ENCODE results near the gene MEGF9.

GRCh38 chr9:120567081-120567480 is 147.2 kb downstream of the MEGF9 start:
- TF ChIP-seq CTCF (IDR thresholded peaks at IDR 0.05; ENCODE audit: low read depth, low read length, poor library complexity, severe bottlenecking) (no peak), EZH2phosphoT487 (IDR thresholded peaks at IDR 0.05; ENCODE audit: borderline replicate concordance, low read length) (no peak)

Data from DOHH2 (cell line).